ENCODE results near the gene AKAP10.

Gene AKAP10

GRCh38 chr17:19880393-19880792 lies 97.2 kb downstream of the AKAP10 start:
- H3K27me3 ChIP-seq (replicated peaks; ENCODE audit: control insufficient read depth, insufficient read depth, low read length), result no peaks in the 10 kb centered on the region
- H3K36me3 ChIP-seq (ENCODE audit: control insufficient read depth, insufficient read depth, low read length), result no peaks in the 10 kb centered on the region
- H3K4me3 ChIP-seq (replicated peaks; ENCODE audit: low read depth, low read length), result no peak overlapping the region
- TF ChIP-seq CTCF (IDR thresholded peaks at IDR 0.05; ENCODE audit: insufficient read depth, low read length, poor library complexity, severe bottlenecking), result no peak
- no peak for DNase-seq (ENCODE audit: extremely low read depth, insufficient read length)

GRCh38 chr17:19877364-19877945 lies 100.2 kb downstream of the AKAP10 start:
- DNase-seq (ENCODE audit: extremely low read depth, insufficient read length), result no peak

GRCh38 chr17:19876529-19877161 lies 101.0 kb downstream of the AKAP10 start:
- Histone ChIP-seq H3K27me3 (replicated peaks; ENCODE audit: control insufficient read depth, insufficient read depth, low read length) (no peaks in the 10 kb centered on the region; the same call in 1 of the 2 replicates), H3K4me3 (replicated peaks; ENCODE audit: low read depth, low read length) (no peak overlapping the region), H3K36me3 (ENCODE audit: control insufficient read depth, insufficient read depth, low read length) (no peaks in the 10 kb centered on the region)
- no peak for DNase-seq (ENCODE audit: extremely low read depth, insufficient read length)
- no peak for TF ChIP-seq CTCF (IDR thresholded peaks at IDR 0.05; ENCODE audit: insufficient read depth, low read length, poor library complexity, severe bottlenecking)

More at GRCh38 chr17:19877364-19877945, 100.2 kb downstream of the AKAP10 start:
- Histone ChIP-seq H3K27me3 (replicated peaks; ENCODE audit: control insufficient read depth, insufficient read depth, low read length) (no peaks in the 10 kb centered on the region; the same call in 1 of the 2 replicates), H3K4me3 (replicated peaks; ENCODE audit: low read depth, low read length) (no peak overlapping the region), H3K36me3 (ENCODE audit: control insufficient read depth, insufficient read depth, low read length) (no peaks in the 10 kb centered on the region)
- TF ChIP-seq CTCF (IDR thresholded peaks at IDR 0.05; ENCODE audit: insufficient read depth, low read length, poor library complexity, severe bottlenecking), result no peak

- no peak for TF ChIP-seq CTCF (IDR thresholded peaks at IDR 0.05; ENCODE audit: insufficient read depth, low read length, poor library complexity, severe bottlenecking)
- DNase-seq (ENCODE audit: extremely low read depth, insufficient read length), result no peak
Measured at GRCh38 chr17:19874256-19874655, 103.4 kb downstream of the AKAP10 start.

GRCh38 chr17:19873346-19873745 lies 104.3 kb downstream of the AKAP10 start:
- no peak for DNase-seq (ENCODE audit: extremely low read depth, insufficient read length)
- H3K4me3 ChIP-seq (replicated peaks; ENCODE audit: low read depth, low read length), result no peak overlapping the region
- H3K27me3 ChIP-seq (replicated peaks; ENCODE audit: control insufficient read depth, insufficient read depth, low read length), result no peaks in the 10 kb centered on the region; the same call in 1 of the 2 replicates
- H3K36me3 ChIP-seq (ENCODE audit: control insufficient read depth, insufficient read depth, low read length), result no peaks in the 10 kb centered on the region
- TF ChIP-seq CTCF (IDR thresholded peaks at IDR 0.05; ENCODE audit: insufficient read depth, low read length, poor library complexity, severe bottlenecking), result no peak

More at GRCh38 chr17:19874256-19874655, 103.4 kb downstream of the AKAP10 start:
- Histone ChIP-seq H3K27me3 (replicated peaks; ENCODE audit: control insufficient read depth, insufficient read depth, low read length) (no peaks in the 10 kb centered on the region; the same call in 1 of the 2 replicates), H3K36me3 (ENCODE audit: control insufficient read depth, insufficient read depth, low read length) (no peaks in the 10 kb centered on the region), H3K4me3 (replicated peaks; ENCODE audit: low read depth, low read length) (no peak overlapping the region)

All from GM06990 (cell line).